ENCODE measurements around the gene SLC2A13.
"Not testable (repeated sequence)": the region's sequence is repeated elsewhere in the genome, so short reads cannot be mapped to it uniquely, and the experiment has no call there.

SLC2A13 gene

GRCh38 chr12:40034712-40035111, 71.2 kb downstream of the SLC2A13 start:
- DNase-seq (ENCODE audit: low read depth): no peak

DNA sequence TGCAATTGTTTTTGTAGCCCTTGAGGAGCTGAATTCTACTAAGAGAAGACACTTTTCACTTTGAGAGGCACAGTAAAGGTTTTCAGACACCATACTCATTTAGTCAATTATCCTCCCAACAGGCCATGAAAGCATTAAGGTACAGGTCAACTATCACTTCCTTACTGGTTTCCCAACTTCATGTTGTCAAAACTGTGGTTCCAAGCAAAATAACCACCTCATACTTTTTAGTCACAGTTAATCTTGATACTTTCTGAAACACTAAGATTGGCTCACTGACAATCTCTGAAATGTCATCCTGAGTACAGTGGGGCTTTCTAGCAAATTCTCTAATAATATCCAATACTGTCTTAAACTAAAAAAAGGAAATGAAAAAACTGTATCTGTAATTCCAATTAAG, 71.7 kb downstream of the SLC2A13 start:
- no peak for DNase-seq (ENCODE audit: low read depth)

GRCh38 chr12:40033242-40033630, 72.6 kb downstream of the SLC2A13 start:
- no peak for DNase-seq (ENCODE audit: low read depth)

- DNase-seq (ENCODE audit: low read depth): no peak
Observed at GRCh38 chr12:40032433-40033241, 73.2 kb downstream of the SLC2A13 start.

DNA sequence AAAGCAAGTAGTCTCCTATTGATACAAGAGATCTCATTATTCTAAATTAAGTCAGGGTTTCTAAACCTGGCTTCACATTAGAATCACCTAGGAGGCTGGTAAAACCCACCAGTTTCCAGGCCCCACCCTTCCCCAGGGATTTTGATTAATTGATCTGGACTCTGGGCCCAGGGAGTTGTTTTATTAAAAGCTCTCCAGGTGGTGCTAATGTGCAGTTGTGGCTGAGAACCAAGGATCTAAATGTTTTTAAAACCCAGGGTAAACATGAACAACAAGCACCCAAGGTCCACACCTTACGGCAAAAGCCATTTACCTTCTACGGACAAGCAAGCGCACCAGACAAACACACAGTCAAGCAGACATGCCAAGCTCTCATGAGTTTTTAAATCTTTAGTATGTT, 73.9 kb downstream of the SLC2A13 start:
- DNase-seq (ENCODE audit: low read depth): no peak

- DNase-seq (ENCODE audit: low read depth): not testable (repeated sequence)
Observed at GRCh38 chr12:40030970-40031369, 74.9 kb downstream of the SLC2A13 start.

GRCh38 chr12:40028296-40028695, 77.6 kb downstream of the SLC2A13 start:
- DNase-seq (ENCODE audit: low read depth): no peak

GRCh38 chr12:40022850-40023249, 83.0 kb downstream of the SLC2A13 start:
- DNase-seq (ENCODE audit: low read depth): no peak

- no peak for DNase-seq (ENCODE audit: low read depth)
Observed at GRCh38 chr12:40020261-40020691, 85.6 kb downstream of the SLC2A13 start.

DNA sequence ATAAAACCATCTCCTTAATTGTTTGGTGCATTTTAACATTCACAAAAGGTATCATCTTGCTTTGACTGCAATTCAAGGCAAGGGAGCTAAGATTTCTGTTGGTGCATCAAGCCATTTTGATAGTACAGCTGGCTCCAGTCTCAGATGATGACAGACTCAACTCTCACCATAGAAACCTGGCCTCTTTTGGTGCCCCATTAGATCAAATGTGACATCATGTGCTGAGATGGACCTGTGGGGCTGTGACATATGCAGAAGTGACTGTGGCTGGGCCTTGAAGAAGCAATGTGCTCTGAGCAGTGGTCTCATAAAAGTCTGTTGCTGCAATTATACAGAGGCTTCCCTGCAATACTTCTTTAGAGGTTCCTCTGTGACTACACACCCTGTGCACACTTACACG, 88.4 kb downstream of the SLC2A13 start:
- DNase-seq (ENCODE audit: low read depth): no peak

DNA sequence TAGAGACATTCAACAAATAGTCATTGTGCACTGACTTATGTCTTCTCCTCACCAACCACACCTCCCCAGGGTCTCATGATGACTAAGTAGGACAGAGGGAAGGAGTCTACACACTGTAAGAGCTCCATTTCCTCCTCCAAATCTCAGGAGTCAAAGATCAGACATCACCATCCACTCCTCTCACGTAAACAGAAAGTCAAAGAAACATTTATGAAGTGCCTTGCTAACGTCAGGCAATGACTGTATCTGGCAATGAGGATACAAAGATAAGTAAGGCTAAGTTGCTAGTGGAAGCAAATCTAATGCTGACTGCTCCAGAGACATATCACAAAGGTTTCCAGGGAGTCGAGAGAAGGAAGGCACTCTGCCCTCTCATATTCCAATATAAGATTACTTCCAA, 88.9 kb downstream of the SLC2A13 start:
- DNase-seq (ENCODE audit: low read depth): no peak

- DNase-seq (ENCODE audit: low read depth): no peak
Observed at GRCh38 chr12:40015881-40016280, 90.0 kb downstream of the SLC2A13 start.

- DNase-seq (ENCODE audit: low read depth): no peak
Observed at GRCh38 chr12:40015345-40015744, 90.5 kb downstream of the SLC2A13 start.

- DNase-seq (ENCODE audit: low read depth): no peak
Observed at GRCh38 chr12:40013847-40014246, 92.0 kb downstream of the SLC2A13 start.

- DNase-seq (ENCODE audit: low read depth): no peak
Observed at GRCh38 chr12:40013292-40013691, 92.6 kb downstream of the SLC2A13 start.

GRCh38 chr12:40012711-40013110, 93.2 kb downstream of the SLC2A13 start:
- DNase-seq (ENCODE audit: low read depth): no peak

DNA sequence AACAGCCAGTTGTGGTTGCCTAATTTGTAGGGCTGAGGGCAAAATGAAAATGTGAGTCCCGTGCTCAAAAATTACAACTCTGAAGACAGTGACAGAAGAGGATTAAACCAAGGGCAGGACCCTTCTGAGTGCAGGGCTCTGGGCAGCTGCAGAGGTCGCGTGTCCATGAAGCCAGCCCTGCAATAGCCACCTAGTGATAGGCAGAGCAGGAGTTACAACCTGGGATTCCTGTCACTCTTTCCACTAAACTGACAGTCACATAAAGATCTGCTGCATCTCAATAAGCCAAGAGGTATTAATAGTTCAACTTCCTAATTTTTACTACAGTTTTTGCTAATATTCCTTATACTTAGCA, 94.1 kb downstream of the SLC2A13 start:
- no peak for DNase-seq (ENCODE audit: low read depth)

DNA sequence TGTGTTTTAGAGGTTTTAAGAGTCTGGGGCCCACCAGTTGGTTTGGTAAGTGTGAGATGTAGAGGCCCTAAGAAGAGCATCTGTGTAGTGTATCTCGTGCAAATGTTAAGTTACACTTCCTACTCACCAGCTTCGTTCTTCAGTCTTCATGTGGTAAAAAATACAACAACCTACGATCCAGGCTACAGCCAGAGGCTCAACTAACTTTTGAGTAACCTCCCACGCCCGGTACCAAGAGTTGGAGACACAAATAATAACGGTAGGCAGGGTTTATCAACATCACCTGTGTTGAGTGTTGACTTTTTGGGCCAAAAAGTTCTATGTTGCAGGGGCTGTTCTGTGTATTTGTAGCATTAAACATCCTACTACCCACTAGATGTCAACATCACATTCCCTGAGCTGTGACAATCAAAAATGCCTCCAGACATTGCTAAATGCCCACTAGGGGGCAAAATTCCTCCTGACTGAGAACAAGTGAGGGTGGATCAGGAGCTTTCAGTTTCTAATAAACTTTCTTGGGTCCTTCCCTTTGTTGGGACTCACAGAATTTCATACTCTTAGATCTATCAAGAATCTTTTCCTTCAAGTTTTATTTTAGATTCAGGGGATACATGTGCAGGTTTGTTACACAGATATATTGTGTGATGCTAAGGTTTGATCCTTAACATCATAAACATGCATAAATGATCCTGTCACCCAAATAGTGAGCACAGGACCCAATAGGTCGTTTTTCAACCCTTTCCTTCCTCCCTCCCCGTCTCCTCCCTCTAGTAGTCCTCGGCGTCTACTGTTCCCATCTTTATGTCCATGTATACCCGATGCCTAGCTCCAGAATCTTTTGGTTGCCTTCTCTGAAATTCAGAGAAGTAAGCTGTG, 94.7 kb downstream of the SLC2A13 start:
- DNase-seq (ENCODE audit: low read depth): peak; percentile 68

- DNase-seq (ENCODE audit: low read depth): no peak
Observed at GRCh38 chr12:40002178-40003169, 103.4 kb downstream of the SLC2A13 start.

GRCh38 chr12:40001406-40001805, 104.5 kb downstream of the SLC2A13 start:
- no peak for DNase-seq (ENCODE audit: low read depth)

DNA sequence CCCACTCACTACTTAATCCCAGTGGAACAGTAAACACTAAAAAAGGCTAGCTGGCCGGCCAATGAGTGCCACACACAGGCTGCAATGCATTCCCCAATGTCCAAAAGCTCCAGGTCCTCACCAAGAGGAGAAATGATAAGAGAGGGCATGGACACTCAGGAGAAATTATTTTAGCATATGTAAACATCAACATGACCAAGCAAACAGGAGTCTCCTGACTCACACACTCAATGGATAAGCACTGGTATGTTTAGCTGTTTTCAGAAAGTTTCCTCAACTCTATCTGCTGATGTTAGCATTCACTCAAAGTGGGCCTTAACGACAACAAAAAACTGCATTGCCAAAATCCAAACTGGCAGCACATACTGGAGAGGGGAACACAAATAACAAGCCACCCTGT, 105.0 kb downstream of the SLC2A13 start:
- DNase-seq (ENCODE audit: low read depth): no peak

GRCh38 chr12:39993268-39993667, 112.6 kb downstream of the SLC2A13 start:
- DNase-seq (ENCODE audit: low read depth): no peak

All from EH (cell line).